Mucosa of descending colon (tissue), 3 donors: ENCODE measurements around the gene PSAP. TPM values are rescaled to one million over a fixed set of nuclear protein-coding genes. Genes with fewer than 3 reads are reported as not detected.
A peak's percentile ranks its signal among the peaks of the same experiment; 100 is the strongest.

Experiments
- ATAC-seq: fragments of 200-7000 bp; cut with Tn5 transposase; one replicate; pipeline ENCODE4 v1.9.1; 2020; ENCODE audit warnings: mild to moderate bottlenecking, moderate library complexity
- DNase-seq, 3 donors: peaks; one replicate each; pipeline ENCODE4 v3.0.0-alpha.2; 2020
- H3K36me3 ChIP-seq: fragments of 200-600 bp; one replicate; pipeline ENCODE4 v1.8.0; 2021; ENCODE audit warnings: low read depth, mild to moderate bottlenecking
- H3K4me1 ChIP-seq: fragments of 200-600 bp; one replicate; pipeline ENCODE4 v1.8.0; 2021; ENCODE audit warnings: low read depth, mild to moderate bottlenecking
- H3K4me3 ChIP-seq: fragments of 200-600 bp; one replicate; pipeline ENCODE4 v1.8.0; 2021; ENCODE audit warnings: mild to moderate bottlenecking
- H3K9me3 ChIP-seq: fragments of 200-600 bp; one replicate; pipeline ENCODE4 v1.8.0; 2021; ENCODE audit warnings: mild to moderate bottlenecking
- intact Hi-C, 2 donors: fragments of 100-400 bp; cut with DNase I in 1 of 2; cut with micrococcal nuclease in 1 of 2; formaldehyde crosslinking; loops; one replicate each; pipeline versions ENCODE4 v1.11.0 to v1.11.1; 2022; cut with DNase I, micrococcal nuclease
- total RNA-seq, 3 donors: library from RNA; stranded (reverse); fragmentation: NEBNext Ultra II Directional in 2 of 3; extraction: Animal tissue kit (Norgen Biotek cat#: 25700) in 2 of 3; gene quantifications; one replicate each; pipeline versions ENCODE4 v1.2.1 to v1.2.4, GENCODE V29; 2021 to 2023
- TF ChIP-seq, protein P1 (sequence below): fragments of 200-600 bp; IDR thresholded peaks from one replicate; pipeline ENCODE4 v1.8.0; 2022; ENCODE audit warnings: antibody characterized with exemption, mild to moderate bottlenecking
- donor health status: DM: no; HTN: no; CAD: no; lungs with moderate emphysema.
- donor health status: DM: no; HTN: no; CAD: no.
- donor health status: DM: no; HTN: yes; CAD: no.

Gene PSAP
- total RNA-seq, 3 donors from 2014 or later = 561 to 810 (median 653) TPM

DNA sequence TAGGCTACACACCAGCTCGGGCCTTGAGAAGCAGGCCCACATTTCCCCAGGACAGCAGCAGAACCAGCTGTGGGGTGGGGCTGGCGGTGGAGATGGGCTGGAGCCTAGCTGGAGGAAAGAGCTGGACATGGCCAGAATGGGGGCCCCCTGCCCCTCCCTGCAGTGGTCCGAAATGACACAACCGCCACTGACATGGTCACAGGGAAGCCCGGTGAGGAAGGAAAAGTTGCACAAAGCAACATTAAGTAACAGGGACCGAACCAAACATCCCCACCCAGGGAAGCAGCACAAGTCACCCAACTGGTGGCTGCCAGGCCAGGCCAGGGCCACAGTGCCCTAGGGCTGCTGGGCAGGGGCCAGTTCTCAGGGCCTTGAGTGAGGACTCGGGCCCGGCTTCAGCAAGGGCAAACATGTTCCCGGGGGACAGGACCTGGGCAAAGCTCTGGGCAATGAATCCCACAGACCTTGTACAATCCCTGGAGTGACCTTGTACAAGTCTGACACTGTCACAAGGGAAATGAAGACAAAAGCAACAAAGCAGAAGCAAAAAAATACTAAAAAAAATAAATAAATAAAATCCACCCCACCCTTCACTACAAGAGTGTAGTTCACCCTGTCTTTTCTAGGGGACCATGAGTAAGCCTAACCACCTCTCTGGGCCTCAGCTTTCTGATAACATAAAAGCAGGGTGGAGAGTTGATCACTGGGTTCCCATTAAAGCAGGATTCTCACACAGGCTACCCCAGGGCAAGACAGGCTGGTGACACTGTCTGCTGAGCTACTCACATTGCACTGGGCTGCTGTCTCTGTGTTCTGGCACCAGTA is 33.0 kb downstream of the PSAP start:
- DNase-seq (no peak), ATAC-seq (peak; percentile 14)
- TF ChIP-seq, protein P1, sequence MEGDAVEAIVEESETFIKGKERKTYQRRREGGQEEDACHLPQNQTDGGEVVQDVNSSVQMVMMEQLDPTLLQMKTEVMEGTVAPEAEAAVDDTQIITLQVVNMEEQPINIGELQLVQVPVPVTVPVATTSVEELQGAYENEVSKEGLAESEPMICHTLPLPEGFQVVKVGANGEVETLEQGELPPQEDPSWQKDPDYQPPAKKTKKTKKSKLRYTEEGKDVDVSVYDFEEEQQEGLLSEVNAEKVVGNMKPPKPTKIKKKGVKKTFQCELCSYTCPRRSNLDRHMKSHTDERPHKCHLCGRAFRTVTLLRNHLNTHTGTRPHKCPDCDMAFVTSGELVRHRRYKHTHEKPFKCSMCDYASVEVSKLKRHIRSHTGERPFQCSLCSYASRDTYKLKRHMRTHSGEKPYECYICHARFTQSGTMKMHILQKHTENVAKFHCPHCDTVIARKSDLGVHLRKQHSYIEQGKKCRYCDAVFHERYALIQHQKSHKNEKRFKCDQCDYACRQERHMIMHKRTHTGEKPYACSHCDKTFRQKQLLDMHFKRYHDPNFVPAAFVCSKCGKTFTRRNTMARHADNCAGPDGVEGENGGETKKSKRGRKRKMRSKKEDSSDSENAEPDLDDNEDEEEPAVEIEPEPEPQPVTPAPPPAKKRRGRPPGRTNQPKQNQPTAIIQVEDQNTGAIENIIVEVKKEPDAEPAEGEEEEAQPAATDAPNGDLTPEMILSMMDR = no peak
- H3K36me3 ChIP-seq = peaks cover 23% of the 10 kb centered on the region
- no peaks in the 10 kb centered on the region for H3K9me3 ChIP-seq
- intact Hi-C loops = loop anchor here (10.0 kb wide), 1 partner anchor 433 kb away; no protein-coding TSS in a partner anchor
- H3K4me1 ChIP-seq = no peaks in the 10 kb centered on the region
- no peak overlapping the region for H3K4me3 ChIP-seq

DNA sequence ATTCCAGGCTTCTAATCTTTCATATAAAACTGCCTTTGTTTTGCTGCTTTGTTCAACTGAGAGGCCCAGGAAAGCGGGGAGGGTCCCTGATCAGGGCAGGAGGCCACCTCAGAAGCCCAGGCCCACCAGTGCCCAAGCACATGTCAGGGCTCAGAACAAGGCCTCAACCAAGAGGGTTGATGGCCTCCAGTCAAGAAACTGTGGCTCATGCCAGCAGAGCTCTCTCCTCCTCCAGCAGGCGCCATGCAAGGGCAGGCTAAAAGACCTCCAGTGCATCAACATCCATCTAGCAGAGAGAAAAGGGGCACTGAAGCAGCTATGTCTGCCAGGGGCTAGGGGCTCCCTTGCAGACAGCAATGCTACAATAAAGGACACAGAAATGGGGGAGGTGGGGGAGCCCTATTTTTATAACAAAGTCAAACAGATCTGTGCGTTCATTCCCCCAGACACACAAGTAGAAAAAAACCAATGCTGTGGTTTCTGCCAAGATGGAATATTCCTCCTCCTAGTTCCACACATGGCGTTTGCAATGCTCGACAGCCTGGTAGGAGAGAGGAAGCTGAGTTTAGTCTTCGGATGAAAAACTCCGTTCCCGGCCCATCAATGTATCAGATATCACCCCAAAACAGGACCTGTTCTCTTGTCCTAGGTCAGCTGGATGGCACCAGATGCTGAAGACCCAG is 34.0 kb downstream of the PSAP start:
- TF ChIP-seq, protein P1 = no peak
- DNase-seq = no peak
- H3K4me1 ChIP-seq = no peaks in the 10 kb centered on the region
- H3K9me3 ChIP-seq = no peaks in the 10 kb centered on the region
- ATAC-seq = no peak
- peaks cover 23% of the 10 kb centered on the region for H3K36me3 ChIP-seq
- H3K4me3 ChIP-seq = no peak overlapping the region
- intact Hi-C loops = loop anchor here (10.0 kb wide), 1 partner anchor 432 kb away; no protein-coding TSS in a partner anchor

DNA sequence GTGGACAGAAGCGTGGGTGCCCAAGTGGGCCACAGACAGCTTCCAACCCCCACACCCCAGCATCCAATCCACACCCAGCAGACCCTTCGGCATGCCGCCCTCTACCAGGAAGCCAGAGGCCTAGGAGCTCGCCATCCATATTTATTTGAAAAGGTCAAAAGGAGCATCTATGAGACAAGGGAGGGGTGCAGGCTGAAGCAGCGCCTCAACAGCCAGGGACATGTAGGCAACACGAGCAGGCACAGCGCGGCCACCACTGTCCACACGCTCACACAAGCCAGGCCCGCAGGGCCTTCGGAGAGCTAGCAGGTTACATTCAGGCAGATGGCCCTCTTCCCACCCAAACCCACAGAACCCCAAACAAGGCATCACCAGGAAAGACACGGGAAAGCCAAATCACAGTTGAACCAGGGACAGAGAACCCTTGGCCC is 34.6 kb downstream of the PSAP start:
- no peak for ATAC-seq
- no peak overlapping the region for H3K4me3 ChIP-seq
- H3K9me3 ChIP-seq = no peaks in the 10 kb centered on the region
- DNase-seq = no peak
- TF ChIP-seq, protein P1 = no peak
- H3K4me1 ChIP-seq = no peaks in the 10 kb centered on the region
- intact Hi-C loops = loop anchor here (10.0 kb wide), 1 partner anchor 432 kb away; no protein-coding TSS in a partner anchor
- peaks cover 22% of the 10 kb centered on the region for H3K36me3 ChIP-seq

DNA sequence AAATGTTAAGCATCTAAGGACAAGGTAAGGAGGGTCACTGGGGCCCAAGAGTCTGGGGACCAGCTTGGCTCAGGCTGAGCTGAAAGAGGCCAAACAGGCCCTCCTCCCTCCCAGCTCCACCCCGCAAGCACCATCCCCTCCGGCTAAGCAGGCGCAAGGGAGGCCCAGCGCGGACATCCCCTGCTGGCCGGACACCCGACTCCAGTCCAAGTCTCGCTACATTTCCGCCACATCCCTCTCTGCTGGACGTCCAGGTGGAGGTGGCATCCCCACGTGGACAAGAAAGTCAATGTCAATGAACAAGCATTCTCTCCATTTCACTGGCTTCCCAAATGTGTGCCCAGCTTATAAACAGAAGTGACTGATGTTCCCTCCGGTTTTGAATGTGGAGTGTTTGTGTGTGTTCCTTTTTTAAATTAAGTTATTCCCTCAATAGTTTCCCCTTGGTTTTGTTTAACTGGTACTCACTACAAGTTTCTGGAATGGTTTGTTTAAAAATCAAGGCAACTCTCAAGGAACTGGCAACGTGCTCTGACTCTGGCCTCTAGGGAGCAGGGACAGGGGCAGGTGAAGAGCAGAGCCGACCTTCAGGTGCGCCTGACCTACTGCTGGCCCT is 35.4 kb downstream of the PSAP start:
- no peaks in the 10 kb centered on the region for H3K4me1 ChIP-seq
- intact Hi-C loops = loop anchor here (10.0 kb wide), 1 partner anchor 431 kb away; no protein-coding TSS in a partner anchor
- no peak for ATAC-seq
- H3K36me3 ChIP-seq = peaks cover 14% of the 10 kb centered on the region
- H3K9me3 ChIP-seq = no peaks in the 10 kb centered on the region
- no peak for DNase-seq
- H3K4me3 ChIP-seq = no peak overlapping the region
- TF ChIP-seq, protein P1 = no peak

DNA sequence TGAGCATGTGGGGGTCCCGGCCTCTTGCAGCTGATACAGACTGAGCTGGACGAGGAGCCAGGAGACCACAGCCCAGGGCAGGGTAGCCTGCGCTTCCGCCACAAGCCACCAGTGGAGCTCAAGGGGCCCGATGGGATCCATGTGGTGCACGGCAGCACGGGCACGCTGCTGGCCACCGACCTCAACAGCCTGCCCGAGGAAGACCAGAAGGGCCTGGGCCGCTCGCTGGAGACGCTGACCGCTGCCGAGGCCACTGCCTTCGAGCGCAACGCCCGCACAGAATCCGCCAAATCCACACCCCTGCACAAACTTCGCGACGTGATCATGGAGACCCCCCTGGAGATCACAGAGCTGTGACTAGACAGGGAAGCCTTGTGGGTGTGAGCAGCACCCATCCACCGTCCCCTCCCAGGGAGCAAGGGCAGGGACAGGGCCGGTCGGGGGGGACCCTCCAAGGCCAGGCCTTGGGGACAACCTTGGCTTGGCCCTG is 36.1 kb downstream of the PSAP start:
- DNase-seq = no peak
- TF ChIP-seq, protein P1 = no peak
- Histone ChIP-seq H3K4me3 (no peak overlapping the region), H3K4me1 (no peaks in the 10 kb centered on the region), H3K36me3 (peaks cover 13% of the 10 kb centered on the region), H3K9me3 (no peaks in the 10 kb centered on the region)
- no peak for ATAC-seq
- intact Hi-C loops = loop anchor here (10.0 kb wide), 1 partner anchor 430 kb away; no protein-coding TSS in a partner anchor
